Measurements from ENCODE around the gene CERS1.

Gene CERS1

DNA sequence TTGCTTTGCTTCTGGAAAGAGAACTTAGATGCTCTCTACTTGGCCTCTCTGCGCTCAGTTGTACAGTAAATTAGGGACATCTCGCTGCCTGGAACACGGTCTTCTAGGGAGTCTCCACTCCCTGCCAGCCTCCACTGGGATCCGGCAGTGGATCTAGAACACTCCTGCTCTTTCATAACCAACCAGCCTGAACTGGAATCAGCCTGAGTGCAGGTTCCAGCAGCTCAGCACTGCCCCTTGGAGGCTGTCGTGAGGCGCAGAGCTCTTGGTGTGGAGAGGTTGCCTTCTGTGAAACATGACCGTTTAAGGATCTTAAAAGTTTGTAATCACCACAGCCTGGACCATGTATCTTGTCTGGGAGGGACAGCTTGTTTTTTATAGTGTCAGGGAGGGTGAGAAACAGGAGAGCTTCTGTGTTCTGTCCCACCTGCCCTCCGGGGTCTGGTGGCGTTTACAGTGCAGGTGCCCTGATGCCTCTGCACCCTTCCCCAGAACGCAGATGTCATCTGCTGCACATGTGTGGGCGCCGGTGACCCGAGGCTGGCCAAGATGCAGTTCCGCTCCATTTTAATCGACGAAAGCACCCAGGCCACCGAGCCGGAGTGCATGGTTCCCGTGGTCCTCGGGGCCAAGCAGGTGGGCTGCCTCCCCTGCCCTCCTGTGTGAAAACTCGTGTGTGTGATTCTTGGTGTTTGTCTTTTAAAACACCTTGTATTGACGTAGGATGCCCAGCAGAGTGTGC, 39.4 kb downstream of the CERS1 start:
- no peak for DNase-seq (ENCODE audit: low read depth, low spot score)

DNA sequence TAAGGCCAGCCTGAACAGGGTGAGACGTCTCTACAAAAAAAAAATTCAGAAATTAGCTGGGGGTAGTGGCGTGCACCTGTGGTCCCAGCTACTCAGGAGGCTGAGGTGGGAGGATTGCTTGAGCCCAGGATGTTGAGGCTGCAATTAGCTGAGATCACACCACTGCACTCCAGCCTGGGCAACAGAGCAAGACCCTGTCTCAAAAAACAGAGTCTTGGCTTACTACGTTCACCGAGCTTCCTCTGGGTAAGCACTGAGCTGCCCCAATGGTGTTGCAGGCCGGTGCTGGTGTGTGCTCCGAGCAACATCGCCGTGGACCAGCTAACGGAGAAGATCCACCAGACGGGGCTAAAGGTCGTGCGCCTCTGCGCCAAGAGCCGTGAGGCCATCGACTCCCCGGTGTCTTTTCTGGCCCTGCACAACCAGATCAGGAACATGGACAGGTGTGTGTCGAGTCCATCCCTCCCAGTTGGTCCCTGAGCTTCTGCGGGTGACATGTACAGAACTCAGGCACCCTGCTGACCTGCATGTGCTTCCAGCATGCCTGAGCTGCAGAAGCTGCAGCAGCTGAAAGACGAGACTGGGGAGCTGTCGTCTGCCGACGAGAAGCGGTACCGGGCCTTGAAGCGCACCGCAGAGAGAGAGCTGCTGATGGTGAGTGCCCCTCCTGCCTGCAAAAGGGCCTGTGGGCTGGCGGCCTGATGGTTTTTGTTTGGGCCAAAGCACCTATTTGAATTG, 40.1 kb downstream of the CERS1 start:
- no peak for DNase-seq (ENCODE audit: low read depth, low spot score)

DNA sequence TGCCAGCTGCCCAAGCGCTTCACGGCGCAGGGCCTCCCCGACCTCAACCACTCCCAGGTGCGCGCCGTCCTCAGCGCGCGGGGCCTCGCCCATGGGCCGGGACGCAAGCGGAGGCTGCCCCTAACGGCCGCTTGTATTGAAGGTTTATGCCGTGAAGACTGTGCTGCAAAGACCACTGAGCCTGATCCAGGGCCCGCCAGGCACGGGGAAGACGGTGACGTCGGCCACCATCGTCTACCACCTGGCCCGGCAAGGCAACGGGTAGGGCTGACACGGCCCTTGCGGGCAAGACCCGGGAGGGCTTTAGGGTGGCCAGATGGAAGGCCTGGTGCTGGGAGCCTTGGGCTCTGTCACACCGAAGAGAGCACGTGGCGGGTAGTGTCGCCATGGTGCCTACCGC, 41.0 kb downstream of the CERS1 start:
- DNase-seq (ENCODE audit: low read depth, low spot score), result no peak

DNA sequence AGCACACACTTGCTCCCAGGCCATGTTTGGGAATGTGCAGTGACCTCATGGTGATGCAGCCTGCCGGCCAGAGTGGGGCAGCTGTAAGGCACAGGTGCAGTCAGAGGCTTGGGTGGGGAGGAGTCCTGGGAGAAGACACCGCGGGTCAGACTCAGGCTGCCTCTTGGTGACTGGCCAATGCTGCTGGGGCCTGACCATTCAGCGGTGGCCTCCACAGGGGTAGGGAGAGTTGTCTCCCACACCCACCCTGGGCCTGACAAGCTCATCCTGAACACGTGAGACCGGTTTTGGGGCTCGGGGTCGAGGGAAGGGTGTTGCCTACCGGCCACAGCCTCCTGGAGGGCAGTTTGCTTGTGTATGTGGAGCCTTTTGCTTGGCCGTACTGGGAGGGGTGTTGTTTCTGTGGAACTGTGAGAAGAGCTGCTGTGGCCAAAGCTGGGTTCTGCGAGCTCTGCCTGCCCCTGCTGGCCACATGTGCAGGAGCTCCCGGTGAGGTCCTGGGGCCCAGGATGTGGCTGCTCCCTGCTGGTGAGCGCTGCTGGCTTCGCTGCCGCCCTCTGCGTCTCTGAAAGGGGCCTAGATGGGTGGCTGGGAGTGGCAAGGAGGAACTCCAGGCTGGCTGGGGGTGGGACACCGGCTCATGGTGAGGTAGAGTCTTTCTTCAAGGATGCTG, 42.1 kb downstream of the CERS1 start:
- no peak for DNase-seq (ENCODE audit: low read depth, low spot score)

DNA sequence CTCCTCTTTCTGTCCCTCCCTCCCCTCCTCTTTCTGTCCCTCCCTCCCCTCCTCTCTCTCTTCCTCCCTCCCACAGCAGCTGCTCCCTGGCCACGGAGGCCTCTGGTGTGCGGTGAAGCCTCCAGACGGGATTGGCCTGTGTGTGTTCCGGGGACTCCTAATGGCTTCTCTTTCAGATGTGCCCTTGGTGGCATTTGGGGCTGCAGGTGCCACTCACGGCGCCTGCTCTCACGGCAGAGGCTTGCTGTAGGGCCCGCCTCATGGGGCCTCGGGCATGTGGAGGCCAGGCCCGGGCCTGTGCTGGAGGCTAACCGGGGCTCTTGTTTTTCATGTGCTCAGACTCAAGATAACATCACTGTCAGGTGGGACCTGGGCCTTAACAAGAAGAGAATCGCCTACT, 43.3 kb downstream of the CERS1 start:
- DNase-seq (ENCODE audit: low read depth, low spot score), result no peak

DNA sequence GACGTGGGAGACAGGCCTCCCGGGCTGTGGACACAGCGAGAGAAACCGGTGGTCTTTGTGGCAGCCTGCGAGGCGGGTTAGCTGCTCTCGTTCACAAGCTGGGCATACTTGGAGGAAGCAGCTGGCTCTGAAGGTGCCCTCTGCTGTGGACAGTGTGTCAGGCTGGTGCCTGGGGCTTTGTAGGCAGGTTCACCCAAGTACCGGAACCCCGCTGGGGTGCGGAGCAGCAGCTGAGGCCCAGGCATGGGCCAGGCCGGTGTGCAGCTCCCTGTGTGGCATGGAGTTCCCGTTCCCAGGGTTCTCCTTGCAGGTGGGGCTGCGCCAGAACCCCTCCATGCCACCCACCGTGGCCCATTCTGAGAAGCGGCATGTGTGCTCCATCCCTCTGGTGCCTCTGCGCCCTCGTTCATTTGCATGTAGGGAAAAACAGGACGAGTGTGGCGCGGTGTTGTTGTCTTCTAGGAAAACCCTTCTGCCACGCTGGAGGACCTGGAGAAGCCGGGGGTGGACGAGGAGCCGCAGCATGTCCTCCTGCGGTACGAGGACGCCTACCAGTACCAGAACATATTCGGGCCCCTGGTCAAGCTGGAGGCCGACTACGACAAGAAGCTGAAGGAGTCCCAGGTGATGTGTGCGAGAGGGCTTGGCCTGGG, 44.2 kb downstream of the CERS1 start:
- DNase-seq (ENCODE audit: low read depth, low spot score), result no peak

DNA sequence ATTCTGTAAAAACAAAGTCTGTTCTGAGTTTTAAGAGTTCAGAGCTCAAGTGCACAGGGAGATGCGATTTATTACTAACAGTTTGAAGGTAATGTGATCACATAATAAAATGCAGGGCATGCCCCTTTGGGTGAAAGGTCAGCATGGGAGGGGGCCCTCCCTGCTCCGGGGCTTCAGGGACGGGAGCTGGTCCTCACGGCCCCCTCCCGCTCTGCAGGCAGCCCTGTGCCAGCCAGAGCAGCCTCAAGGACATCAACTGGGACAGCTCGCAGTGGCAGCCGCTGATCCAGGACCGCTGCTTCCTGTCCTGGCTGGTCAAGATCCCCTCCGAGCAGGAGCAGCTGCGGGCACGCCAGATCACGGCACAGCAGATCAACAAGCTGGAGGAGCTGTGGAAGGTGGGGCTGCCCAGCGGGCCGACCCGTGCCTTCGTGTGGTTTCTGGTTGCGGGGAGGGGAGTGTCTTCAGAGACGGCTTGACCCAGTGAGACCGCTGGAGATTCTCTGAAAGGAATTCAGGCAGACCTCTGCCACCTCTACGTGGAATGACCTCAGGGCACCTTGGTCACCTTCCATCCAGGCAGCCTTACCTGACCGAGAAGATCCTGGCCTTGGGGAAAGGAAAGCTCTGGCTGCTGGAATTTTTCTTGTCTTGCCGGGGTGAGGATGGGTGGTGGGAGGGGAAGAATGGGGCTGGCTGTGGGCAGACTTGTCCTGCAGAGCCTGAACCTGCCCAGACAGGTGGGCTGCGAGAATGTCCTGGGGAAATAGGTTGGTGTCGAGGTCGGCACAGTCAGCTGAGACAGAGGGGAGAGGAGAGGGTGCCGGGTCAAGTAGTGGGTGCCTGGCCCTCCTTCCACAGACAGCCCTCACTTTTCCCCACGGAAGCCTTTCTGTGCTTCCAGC, 45.2 kb downstream of the CERS1 start:
- DNase-seq (ENCODE audit: low read depth, low spot score), result no peak

DNA sequence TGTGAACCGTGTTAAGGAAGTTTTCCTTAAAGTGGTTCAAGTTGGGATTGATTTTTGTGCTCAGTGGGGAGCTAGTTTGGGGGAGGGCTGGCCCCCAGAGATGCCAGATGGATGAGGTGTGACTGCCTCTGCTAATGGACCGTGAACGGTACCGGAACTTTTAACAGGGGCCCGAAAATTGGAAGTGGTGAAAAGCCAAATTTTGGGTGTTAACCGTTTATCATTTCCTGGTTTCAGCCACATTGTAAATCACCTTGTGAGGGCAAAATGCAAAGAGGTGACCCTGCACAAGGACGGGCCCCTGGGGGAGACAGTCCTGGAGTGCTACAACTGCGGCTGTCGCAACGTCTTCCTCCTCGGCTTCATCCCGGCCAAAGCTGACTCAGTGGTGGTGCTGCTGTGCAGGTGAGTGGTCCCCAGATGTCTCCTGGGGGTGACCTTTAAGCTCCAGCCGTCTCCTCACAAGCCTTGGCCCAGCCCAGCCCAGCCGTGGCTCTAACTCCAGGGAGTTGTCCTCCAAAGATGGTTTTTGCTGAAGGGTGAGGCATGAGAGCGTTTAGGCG, 46.0 kb downstream of the CERS1 start:
- DNase-seq (ENCODE audit: low read depth, low spot score), result no peak

DNA sequence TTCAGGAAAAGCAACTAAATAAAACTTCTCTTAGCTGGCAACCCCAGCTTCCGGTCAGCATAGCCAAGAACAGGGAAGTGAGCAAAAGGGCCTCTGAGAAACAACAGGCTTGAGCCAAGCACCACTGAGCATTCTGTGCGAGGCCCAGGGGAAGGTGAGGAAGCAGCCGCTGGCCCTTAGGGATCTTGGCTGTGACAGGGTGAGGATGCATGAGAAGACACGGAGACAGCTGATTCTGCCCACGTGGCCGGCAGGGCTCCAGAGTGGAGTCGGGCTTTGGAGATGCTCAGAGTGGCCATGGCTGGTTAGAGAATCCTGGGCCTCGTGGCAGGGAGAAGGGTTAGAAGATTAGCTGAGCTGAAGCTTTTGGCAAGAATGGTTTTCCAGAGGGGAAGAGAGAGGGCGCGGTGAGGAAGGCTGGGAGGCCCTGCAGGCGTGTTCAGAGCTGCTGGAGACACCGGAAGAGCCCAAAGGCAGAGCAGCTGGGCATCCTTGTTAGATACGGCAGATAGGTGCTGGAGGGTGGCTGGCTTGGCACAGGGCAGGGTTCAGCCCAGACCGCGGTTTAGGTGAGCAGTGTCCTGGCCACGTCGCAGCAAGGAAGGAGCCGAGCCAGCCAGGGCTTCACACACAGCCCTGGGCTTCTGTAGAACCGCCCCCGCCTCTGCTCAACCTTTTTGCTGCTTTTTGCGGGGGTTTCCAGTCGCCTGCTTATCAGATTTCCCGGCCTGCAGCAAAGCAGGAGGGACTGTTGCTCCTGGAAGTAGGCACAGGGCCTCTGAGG, 46.9 kb downstream of the CERS1 start:
- no peak for DNase-seq (ENCODE audit: low read depth, low spot score)

DNA sequence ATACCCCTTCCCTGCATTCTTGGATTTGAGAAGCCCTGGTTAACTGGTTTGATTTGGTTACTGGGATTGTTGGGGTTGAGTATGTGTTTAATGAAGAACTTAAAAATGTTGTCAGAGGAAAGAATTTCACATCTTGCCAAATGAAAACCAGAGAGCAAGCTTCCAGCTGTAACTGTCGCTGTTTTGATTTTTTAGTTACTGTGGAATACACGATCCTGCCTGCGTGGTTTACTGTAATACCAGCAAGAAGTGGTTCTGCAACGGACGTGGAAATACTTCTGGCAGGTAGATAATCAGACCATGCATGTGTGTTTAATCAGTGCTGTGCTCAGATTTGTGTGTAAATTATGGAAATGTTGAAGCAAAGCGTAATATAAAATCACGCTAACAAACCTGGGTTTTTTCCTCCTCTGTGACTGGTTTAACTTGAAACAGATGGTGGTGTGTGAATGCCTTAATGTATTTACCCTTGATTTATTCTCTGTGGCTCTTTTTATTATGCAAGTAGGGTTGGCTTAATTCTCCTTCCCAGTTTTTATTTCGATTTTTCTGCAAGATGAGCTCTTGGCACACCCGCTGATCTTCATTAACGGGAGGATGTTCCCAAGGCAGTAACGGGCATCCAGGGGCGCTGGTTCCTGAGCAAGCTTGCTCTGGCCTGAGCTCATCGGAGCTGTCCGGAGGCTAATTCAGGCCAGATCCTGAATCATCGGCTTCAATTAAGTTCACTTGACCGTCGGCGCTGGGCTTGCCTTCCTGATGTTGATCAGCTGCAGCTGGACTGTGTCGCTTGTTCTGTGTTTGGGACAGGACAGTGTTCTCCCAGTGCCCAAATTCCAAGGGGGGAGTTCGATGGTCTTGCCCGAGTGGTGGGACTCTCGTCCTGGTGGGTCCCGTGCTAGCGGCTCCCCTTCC, 48.2 kb downstream of the CERS1 start:
- DNase-seq (ENCODE audit: low read depth, low spot score), result no peak

DNA sequence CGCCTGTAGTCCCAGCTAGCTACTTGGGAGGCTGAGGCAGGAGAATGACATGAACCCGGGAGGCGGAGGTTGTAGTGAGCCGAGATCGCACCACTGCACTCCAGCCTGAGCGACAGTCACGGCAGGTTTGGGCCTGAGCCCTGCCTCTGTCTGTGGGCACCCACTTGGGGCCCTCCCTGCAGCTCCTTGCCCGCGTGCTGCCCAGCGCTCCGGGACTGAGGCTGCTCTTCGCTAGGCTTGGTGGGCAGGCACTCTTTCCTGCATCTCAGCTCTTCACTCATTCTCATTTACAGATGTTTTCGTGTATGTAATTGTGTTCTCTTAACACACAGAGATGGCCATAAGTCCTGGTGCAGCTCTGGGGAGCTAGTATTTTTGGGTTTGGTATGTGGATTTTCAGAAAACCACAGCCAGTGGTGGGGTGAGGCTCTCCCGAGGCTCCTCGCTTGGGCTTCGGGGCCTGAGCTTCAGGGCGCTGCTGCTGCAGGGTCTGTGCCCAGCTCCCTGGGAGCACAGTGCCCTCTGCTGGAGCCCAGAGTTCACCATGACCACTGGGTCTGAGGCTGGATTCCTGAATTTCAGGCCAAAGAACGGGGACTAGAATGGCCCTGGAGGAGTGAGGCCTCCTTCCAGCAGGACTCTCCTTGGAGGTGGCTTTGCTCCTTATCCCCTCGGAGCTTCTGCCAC, 49.0 kb downstream of the CERS1 start:
- peak; percentile 31 for DNase-seq (ENCODE audit: low read depth, low spot score)

DNA sequence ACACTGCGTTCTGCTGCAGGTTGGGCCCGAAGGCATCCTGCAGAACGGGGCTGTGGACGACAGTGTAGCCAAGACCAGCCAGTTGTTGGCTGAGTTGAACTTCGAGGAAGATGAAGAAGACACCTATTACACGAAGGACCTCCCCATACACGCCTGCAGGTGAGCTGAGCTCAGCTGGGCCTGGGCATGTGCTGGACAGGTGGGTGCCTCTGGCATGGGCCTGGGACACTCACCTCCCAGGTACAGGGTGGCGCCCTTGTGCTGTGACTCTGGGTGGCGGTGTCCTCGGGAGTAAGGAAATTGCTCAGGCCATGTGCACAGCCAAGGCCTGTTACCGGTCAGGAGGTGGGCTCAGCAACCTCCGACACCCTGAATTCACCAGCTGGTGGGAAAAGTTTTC, 50.0 kb downstream of the CERS1 start:
- DNase-seq (ENCODE audit: low read depth, low spot score), result no peak

DNA sequence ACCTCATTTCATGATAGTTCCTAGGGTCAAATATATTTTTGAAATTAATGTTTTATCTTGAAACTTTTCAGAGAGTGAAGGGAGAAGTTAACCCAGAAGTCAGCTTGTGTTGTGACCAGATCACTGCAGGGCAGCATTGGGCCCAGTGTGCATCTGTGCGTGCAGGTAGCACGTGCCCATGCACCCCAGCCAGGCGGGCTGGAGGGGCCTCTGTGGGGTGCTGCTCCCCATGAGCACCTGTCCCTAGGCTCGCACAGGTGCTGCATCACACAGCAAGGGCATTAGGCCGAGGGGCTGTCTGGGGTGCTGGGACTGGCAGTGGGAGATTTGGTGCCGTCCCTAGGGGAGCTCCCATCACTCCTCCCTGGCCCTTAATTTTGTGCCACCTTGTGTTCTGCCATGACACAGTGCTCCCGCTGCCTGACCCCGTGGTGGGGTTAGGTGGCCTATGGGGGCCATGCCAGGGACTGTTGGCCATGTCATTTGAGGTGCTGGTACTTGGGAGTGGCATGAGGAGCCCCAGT, 51.1 kb downstream of the CERS1 start:
- no peak for DNase-seq (ENCODE audit: low read depth, low spot score)

DNA sequence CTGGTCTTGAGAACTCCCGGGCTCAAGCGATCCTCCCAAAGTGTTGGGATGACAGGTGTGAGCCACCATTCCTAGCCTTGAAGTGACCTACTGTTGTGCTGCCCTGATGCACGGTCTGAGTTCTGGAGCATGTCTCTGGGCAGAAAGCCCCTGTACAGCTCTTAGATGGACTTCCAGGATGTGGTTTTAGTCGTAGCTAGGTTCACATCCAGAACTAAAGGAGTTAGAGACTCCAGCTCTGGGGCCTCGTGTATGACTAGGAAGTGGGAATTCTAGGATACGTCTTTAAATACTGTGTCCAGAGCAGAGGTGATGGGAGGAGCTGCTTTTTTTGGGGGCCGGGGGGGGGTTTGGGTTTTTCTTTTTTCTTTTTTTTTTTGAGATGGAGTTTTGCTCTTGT, 52.0 kb downstream of the CERS1 start:
- DNase-seq (ENCODE audit: low read depth, low spot score), result no peak

DNA sequence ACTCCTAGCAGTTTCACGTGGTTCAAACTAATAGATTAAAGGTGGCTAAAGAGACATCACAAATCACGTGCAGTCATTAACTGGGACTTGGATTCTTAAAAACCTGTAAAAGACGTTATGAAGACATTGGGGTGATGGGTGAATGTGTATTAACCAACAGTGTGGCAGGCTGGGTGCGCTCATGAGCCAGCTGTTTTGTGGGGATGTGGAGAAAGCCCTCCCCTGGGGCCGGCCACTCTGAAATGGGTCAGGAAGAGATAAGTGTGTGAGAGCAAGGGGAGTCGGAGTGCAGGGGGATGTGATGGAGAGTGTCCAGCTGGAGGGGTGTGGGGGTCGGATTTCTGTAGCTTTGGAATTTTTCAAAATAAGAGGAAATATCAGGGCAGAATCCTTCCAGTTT, 53.8 kb downstream of the CERS1 start:
- no peak for DNase-seq (ENCODE audit: low read depth, low spot score)

DNA sequence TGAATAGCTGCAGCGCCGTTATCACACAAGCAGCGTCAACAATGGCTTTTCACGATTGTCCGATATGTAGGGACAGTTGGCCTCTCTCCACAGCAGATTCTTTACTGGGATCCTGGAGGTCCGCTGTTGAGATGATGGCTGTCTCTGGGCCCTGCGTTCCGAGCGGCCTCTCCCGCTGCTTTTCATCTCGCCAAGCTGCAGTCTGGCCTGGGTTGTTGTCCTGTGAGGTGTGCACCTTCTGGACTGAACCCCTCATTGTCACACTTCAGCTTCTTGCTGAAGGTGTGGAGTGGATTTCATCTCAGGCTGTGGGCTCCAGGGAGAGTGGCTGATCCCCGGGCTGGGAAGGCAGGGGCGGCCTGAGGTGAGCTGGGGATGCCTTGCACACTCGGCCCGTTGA, 54.6 kb downstream of the CERS1 start:
- no peak for DNase-seq (ENCODE audit: low read depth, low spot score)

DNA sequence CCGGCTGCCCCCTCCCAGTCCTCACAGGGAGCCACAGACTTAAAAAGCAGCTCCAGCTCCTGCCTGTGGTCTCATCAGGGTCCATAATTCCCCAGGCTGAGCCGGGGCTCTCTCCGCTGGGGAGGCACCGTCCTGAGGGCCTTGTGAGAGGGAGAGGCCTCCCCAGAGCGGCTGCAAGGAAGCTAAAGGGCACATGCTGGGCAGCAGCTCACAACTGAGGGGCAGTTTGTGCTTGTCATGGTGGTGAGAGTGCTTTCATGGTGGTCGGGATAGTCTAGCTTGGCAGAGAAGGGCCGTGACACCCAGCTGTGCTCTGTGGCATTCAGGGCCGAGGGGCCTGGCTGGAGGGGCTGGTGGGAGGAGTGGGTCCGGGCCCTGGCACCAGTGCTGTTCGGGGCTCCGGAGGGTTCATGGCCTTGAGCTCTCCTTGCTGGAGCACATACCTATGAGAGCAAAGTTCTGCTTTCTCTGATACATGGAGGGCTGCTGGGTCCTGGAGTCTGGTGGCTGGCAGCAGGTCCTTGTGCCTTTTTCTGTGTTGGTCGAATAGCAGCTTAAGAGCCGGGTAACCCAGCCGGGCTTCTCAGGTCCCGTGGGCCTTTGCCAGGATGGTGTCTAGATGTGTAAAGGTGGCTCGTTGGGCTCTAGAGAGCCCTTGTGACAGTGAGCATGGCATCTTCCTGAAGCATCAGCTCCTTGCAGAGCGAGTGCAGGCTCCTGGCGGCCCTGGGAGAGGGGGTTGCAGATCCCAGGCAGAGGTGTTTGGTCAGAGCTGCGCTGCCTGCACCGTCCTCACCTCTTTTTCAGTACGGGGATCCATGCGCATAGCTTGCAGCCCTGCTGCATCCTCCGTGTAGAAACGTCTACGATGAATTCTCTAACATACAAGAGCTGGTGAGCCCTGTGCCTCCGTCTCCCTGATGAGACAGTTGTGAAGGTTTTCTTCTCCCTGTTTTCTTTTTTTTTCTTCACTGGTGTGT, 55.4 kb downstream of the CERS1 start:
- no peak for DNase-seq (ENCODE audit: low read depth, low spot score)
